IMR-90 (cell line): Measurements from ENCODE around the gene PCDH19.

Source experiments
- BHLHE40 ChIP-seq: fragments of 150-350 bp; IDR thresholded peaks from 2 replicates; pipeline ENCODE4 v1.6.1; 2016; ENCODE audit warnings: mild to moderate bottlenecking, low read depth, low read length
- CEBPB ChIP-seq: IDR thresholded peaks from 2 replicates; pipeline ENCODE4 v1.6.1; 2012; ENCODE audit warnings: low read depth, low read length, improper control_type of control experiment
- MAFK ChIP-seq: IDR thresholded peaks from 2 replicates; pipeline ENCODE4 v1.6.1; 2012; ENCODE audit warnings: low read depth, low read length, improper control_type of control experiment
- MAZ ChIP-seq: IDR thresholded peaks from 2 replicates; pipeline ENCODE4 v1.6.1; 2012; ENCODE audit warnings: low read depth, mild to moderate bottlenecking, low read length, improper control_type of control experiment, moderate library complexity, borderline replicate concordance
- MXI1 ChIP-seq: IDR thresholded peaks from 2 replicates; pipeline ENCODE4 v1.6.1; 2012; ENCODE audit warnings: low read depth, mild to moderate bottlenecking, low read length, moderate library complexity, borderline replicate concordance
- NFE2L2 ChIP-seq: fragments of 150-350 bp; IDR thresholded peaks from 2 replicates; pipeline ENCODE4 v1.6.1; 2016; ENCODE audit warnings: low read depth, mild to moderate bottlenecking, low read length
- POLR2A ChIP-seq: IDR thresholded peaks from 2 replicates; pipeline ENCODE4 v1.6.1; 2012; ENCODE audit warnings: mild to moderate bottlenecking, low read depth, low read length
- RAD21 ChIP-seq: IDR thresholded peaks from 2 replicates; pipeline ENCODE4 v1.6.1; 2012; ENCODE audit warnings: low read length, improper control_type of control experiment
- RCOR1 ChIP-seq: IDR thresholded peaks from 2 replicates; pipeline ENCODE4 v1.6.1; 2012; ENCODE audit warnings: mild to moderate bottlenecking, low read length, improper control_type of control experiment; ENCODE audit not compliant: insufficient replicate concordance
- RFX5 ChIP-seq: IDR thresholded peaks from 2 replicates; pipeline ENCODE4 v1.8.0; 2012; ENCODE audit warnings: low read depth, mild to moderate bottlenecking, low read length, moderate library complexity
- SMC3 ChIP-seq: fragments of 150-350 bp; IDR thresholded peaks from 2 replicates; pipeline ENCODE4 v1.6.1; 2016; ENCODE audit warnings: low read depth, mild to moderate bottlenecking, antibody characterized with exemption, low read length, moderate library complexity
- TF ChIP-seq, protein P1 (sequence below): conservative IDR thresholded peaks from 2 replicates; pipeline ENCODE4 v1.5.1; 2012; ENCODE audit warnings: mild to moderate bottlenecking, low read depth, low read length, improper control_type of control experiment
- TF ChIP-seq, protein P2 (sequence below): fragments of 150-350 bp; IDR thresholded peaks from 2 replicates; pipeline ENCODE4 v1.6.1; 2017; ENCODE audit warnings: mild to moderate bottlenecking, antibody characterized with exemption, low read length, low read depth
- TF ChIP-seq, protein P3 (sequence below): fragments of 150-350 bp; IDR thresholded peaks from 2 replicates; pipeline ENCODE4 v1.6.1; 2016; ENCODE audit warnings: low read depth, mild to moderate bottlenecking, low read length, moderate library complexity, borderline replicate concordance

DNA sequence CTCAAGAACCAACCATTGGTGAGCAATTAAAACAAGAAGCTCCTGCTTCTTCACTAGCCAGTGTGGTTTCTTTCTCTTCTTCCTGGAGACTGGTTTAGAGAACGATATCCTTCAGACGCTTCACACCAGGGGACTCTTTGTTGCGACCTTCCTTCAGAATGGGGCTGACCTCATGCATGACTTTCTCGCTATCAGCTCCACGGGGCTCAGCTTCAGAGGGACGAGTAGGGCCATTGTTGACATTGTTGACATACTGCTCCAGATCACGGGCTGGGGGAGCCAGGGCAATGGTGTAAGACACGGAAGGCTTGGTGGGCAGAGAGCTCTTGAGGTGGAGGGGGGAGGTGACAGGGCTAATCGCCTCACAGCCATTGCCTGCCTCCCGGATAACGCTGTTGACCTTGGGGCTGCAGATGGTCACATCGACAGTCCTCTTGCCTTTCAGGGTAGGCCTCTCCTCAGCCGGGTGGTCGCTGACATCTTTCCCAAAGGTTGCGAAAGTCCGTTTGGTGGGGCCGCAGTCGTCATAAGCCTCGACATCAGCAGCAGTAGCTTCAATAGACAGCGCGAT lies 113.8 kb downstream of the PCDH19 start:
- no peak for TF ChIP-seq RAD21
- TF ChIP-seq, protein P1, sequence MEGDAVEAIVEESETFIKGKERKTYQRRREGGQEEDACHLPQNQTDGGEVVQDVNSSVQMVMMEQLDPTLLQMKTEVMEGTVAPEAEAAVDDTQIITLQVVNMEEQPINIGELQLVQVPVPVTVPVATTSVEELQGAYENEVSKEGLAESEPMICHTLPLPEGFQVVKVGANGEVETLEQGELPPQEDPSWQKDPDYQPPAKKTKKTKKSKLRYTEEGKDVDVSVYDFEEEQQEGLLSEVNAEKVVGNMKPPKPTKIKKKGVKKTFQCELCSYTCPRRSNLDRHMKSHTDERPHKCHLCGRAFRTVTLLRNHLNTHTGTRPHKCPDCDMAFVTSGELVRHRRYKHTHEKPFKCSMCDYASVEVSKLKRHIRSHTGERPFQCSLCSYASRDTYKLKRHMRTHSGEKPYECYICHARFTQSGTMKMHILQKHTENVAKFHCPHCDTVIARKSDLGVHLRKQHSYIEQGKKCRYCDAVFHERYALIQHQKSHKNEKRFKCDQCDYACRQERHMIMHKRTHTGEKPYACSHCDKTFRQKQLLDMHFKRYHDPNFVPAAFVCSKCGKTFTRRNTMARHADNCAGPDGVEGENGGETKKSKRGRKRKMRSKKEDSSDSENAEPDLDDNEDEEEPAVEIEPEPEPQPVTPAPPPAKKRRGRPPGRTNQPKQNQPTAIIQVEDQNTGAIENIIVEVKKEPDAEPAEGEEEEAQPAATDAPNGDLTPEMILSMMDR = no peak
- TF ChIP-seq MXI1 = no peak
- TF ChIP-seq, protein P2, sequence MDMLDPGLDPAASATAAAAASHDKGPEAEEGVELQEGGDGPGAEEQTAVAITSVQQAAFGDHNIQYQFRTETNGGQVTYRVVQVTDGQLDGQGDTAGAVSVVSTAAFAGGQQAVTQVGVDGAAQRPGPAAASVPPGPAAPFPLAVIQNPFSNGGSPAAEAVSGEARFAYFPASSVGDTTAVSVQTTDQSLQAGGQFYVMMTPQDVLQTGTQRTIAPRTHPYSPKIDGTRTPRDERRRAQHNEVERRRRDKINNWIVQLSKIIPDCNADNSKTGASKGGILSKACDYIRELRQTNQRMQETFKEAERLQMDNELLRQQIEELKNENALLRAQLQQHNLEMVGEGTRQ = no peak
- TF ChIP-seq, protein P3, sequence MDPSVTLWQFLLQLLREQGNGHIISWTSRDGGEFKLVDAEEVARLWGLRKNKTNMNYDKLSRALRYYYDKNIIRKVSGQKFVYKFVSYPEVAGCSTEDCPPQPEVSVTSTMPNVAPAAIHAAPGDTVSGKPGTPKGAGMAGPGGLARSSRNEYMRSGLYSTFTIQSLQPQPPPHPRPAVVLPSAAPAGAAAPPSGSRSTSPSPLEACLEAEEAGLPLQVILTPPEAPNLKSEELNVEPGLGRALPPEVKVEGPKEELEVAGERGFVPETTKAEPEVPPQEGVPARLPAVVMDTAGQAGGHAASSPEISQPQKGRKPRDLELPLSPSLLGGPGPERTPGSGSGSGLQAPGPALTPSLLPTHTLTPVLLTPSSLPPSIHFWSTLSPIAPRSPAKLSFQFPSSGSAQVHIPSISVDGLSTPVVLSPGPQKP = no peak
- no peak for TF ChIP-seq RFX5
- TF ChIP-seq POLR2A = no peak
- no peak for TF ChIP-seq SMC3
- TF ChIP-seq CEBPB = no peak
- no peak for TF ChIP-seq RCOR1
- TF ChIP-seq BHLHE40 = no peak
- TF ChIP-seq NFE2L2 = no peak
- TF ChIP-seq MAZ = no peak
- TF ChIP-seq MAFK = no peak
